ENCODE measurements around the gene FANCF.
"Not testable (repeated sequence)": the region's sequence is repeated elsewhere in the genome, so short reads cannot be mapped to it uniquely, and the experiment has no call there.

The FANCF gene

DNA sequence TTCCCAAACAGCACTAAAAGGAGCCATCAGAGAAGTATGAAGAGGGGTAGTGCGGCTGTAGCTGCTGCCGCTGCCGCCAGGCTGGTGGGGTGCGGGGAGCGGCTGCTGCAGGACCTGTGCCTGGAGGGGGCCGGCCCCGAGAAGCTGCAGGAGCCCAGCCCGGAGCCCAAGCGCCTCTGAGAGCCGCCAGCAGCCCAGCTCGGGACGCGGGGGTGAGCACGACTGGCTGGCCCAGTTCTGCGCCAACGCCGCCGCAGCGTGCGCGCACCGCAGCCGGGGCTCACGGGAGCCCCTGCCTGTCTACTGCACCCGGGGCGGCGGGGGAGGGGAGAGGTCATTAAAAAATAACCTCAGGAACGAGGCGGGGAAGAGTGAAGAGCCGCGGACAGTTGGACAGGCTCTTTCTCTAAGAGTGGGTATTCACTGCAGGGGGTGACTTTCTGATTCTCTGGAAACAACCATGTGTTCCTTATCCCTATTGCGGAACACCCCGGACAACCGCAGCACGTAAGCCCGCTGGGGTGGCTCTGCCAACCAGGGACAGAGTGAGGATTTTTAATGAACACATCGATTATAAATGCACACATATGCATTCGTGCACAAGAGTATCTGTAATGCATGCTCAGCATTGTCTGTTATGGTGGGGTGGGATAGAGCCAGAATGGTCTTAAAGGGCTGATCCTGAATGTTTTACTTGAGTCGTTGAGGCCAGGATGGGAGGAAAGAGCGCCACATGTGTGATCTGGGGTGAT is 41.2 kb upstream of the FANCF start:
- DNase-seq (ENCODE audit: low spot score): peak; percentile 58
- TF ChIP-seq, protein P1, sequence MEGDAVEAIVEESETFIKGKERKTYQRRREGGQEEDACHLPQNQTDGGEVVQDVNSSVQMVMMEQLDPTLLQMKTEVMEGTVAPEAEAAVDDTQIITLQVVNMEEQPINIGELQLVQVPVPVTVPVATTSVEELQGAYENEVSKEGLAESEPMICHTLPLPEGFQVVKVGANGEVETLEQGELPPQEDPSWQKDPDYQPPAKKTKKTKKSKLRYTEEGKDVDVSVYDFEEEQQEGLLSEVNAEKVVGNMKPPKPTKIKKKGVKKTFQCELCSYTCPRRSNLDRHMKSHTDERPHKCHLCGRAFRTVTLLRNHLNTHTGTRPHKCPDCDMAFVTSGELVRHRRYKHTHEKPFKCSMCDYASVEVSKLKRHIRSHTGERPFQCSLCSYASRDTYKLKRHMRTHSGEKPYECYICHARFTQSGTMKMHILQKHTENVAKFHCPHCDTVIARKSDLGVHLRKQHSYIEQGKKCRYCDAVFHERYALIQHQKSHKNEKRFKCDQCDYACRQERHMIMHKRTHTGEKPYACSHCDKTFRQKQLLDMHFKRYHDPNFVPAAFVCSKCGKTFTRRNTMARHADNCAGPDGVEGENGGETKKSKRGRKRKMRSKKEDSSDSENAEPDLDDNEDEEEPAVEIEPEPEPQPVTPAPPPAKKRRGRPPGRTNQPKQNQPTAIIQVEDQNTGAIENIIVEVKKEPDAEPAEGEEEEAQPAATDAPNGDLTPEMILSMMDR (IDR thresholded peaks at IDR 0.05; ENCODE audit: extremely low read depth, insufficient read depth, missing control alignments): peak; percentile 6
- in situ Hi-C loops (cut with MboI; ENCODE audit: low pct_unique_long_range_greater_than_20kb, low sequenced_read_pairs, unreplicated experiment): no loop called here

DNA sequence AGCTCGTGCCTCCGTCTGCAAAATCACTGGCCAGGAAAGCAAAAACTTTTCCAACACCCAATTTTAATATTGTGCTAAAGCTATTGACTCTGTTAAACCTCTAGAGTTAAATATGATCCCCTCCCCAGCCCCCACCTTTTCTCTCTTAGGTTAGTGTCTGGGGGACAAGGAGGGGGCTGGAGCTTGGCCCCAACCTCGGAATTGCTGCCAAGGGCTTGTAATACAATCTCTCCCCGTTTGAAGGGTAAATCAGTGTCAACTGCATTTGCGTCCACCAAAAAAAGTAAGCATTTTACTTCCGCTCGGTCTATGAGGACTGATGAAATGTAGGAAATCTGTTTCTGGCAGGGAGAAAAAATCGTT is 40.7 kb upstream of the FANCF start, which contains the start of gene GAS2:
GAS2 (plus strand) TSS at position 287 of the 363 bp plus-strand sequence. CDS start 8,259 bp downstream, outside the sequence.
- TF ChIP-seq, protein P1 (IDR thresholded peaks at IDR 0.05; ENCODE audit: extremely low read depth, insufficient read depth, missing control alignments): no peak
- DNase-seq (ENCODE audit: low spot score): no peak
- in situ Hi-C loops (cut with MboI; ENCODE audit: low pct_unique_long_range_greater_than_20kb, low sequenced_read_pairs, unreplicated experiment): no loop called here

DNA sequence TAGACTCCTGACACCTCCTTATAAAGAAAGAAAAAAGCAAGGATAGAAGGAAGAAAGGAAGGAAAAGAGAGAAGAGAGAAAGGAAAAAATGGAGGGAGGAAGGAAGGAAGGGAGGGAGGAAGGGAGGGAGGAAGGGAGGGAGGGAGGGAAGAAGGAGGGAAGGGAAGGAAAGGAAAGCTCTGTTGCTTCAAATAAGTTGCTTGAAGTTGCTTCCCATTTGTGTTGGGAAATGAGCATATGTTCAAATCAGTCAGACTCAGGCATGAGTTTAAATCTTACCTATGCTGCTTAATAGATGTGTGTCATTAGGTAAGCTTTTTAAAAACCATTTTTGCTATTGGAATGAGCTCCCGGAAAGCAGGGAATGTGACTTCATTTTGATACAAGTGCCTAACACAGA is 34.2 kb upstream of the FANCF start:
- no peak for DNase-seq (ENCODE audit: low spot score)
- TF ChIP-seq, protein P1 (IDR thresholded peaks at IDR 0.05; ENCODE audit: extremely low read depth, insufficient read depth, missing control alignments): no peak
- in situ Hi-C loops (cut with MboI; ENCODE audit: low pct_unique_long_range_greater_than_20kb, low sequenced_read_pairs, unreplicated experiment): no loop called here

DNA sequence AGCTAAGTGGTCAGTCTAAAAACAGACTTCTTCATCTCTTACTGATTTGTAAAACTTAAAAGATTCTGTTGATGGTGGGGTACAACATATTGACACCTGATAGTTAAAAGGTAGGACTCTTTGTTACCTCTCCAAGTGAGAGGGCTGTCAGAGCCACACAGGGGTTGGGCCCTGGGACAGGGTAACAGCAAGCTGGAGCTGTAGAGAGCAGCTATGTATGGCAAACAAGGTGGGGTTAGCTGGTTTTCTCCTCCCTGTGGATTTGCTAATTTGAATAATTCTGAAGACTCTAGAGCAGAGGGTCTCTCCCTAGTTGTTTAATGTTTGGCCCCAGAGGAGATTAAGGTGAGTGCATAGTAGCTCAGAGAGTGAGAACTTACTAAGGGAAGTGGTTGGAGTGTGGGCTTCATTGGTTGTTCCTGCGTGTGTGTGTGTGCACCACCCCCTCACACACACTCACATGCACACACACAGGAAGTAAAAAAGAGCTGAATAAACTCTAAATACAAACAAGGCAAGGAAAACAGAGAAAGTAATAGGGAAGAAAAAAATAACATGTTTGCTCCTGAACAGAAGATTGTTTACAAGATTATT is 31.6 kb upstream of the FANCF start:
- in situ Hi-C loops (cut with MboI; ENCODE audit: low pct_unique_long_range_greater_than_20kb, low sequenced_read_pairs, unreplicated experiment): no loop called here
- peak; percentile 28 for DNase-seq (ENCODE audit: low spot score)
- TF ChIP-seq, protein P1 (IDR thresholded peaks at IDR 0.05; ENCODE audit: extremely low read depth, insufficient read depth, missing control alignments): no peak

DNA sequence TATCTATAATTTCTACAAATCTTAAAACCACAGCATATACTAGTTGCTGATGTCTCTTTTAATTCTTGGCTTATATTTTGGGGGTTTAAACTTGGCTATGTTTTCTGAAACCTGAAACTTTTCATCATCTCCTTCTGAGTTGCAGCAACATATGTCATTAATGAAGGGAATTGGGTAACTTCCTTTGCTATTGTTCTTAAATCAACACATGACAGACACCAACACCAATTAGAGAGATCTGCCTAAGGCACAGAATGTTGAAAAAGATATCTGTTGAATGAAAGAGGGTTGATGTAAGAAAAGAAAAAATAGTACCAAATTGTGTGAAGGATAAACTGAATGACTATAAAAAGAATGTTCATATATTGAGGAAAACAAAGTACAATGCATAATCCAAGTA is 30.5 kb upstream of the FANCF start:
- DNase-seq (ENCODE audit: low spot score): no peak
- TF ChIP-seq, protein P1 (IDR thresholded peaks at IDR 0.05; ENCODE audit: extremely low read depth, insufficient read depth, missing control alignments): no peak
- in situ Hi-C loops (cut with MboI; ENCODE audit: low pct_unique_long_range_greater_than_20kb, low sequenced_read_pairs, unreplicated experiment): no loop called here

DNA sequence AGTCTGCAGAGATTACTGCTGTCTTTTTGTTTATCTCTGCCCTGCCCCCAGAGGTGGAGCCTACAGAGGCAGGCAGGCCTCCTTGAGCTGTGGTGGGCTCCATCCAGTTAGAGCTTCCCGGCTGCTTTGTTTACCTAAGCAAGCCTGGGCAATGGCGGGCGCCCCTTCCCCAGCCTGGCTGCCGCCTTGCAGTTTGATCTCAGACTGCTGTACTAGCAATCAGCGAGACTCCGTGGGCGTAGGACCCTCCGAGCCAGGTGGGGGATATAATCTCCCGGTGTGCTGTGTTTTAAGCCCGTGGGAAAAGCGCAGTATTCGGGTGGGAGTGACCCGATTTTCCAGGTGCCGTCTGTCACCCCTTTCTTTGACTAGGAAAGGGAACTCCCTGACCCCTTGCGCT is 26.7 kb upstream of the FANCF start:
- in situ Hi-C loops (cut with MboI; ENCODE audit: low pct_unique_long_range_greater_than_20kb, low sequenced_read_pairs, unreplicated experiment); DNase-seq (ENCODE audit: low spot score): not testable (repeated sequence)

DNA sequence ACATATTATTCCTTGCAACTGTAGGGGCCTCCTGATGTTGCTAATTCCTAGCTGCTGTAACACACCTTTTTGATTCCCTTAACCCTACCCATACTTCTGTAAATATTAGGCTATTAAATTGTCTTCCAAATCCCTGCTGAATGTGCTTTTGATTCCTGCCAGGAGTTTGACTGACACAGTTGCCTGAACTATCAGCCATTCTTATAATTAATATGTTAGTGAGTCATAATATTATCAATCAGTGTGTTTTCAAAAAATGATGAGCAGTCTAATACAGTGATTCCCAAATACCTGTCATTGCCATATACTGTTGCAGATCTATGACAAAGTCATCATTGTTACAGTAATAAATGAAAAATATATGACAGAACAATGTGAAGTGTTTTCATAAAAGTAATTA is 15.9 kb upstream of the FANCF start:
- in situ Hi-C loops (cut with MboI; ENCODE audit: low pct_unique_long_range_greater_than_20kb, low sequenced_read_pairs, unreplicated experiment): no loop called here
- TF ChIP-seq, protein P1 (IDR thresholded peaks at IDR 0.05; ENCODE audit: extremely low read depth, insufficient read depth, missing control alignments): no peak
- DNase-seq (ENCODE audit: low spot score): no peak

Measured in GM13977 (cell line).